HG03135 (cell line): ENCODE data around the gene RXRA.

Experiments
- ATAC-seq: cut with Tn5 transposase; IDR thresholded peaks from one replicate; pipeline ENCODE4 v1.9.1; 2021; ENCODE audit warnings: mild to moderate bottlenecking, moderate library complexity; ENCODE audit not compliant: unreplicated experiment

RXRA gene

GRCh38 chr9:134427153-134427782, 101.0 kb downstream of the RXRA start:
- no peak for ATAC-seq

- ATAC-seq = no peak
Measured at GRCh38 chr9:134428559-134428958, 102.3 kb downstream of the RXRA start.

DNA sequence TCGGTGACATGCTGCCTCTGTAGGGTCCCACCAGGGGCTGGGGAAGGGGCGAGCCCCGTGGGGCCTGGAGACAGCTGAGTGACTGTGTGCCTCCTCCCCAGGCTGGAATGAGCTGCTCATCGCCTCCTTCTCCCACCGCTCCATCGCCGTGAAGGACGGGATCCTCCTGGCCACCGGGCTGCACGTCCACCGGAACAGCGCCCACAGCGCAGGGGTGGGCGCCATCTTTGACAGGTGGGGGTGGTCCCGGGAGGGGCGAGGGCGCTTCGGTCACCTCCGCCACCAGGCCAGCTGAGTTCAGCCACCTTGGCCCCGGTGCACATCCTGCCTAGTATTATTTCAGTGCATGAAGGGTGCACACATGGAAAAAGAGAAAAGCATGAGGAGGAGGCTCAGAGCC, 102.8 kb downstream of the RXRA start:
- no peak for ATAC-seq

- ATAC-seq = no peak
Measured at GRCh38 chr9:134429481-134429880, 103.2 kb downstream of the RXRA start.

DNA sequence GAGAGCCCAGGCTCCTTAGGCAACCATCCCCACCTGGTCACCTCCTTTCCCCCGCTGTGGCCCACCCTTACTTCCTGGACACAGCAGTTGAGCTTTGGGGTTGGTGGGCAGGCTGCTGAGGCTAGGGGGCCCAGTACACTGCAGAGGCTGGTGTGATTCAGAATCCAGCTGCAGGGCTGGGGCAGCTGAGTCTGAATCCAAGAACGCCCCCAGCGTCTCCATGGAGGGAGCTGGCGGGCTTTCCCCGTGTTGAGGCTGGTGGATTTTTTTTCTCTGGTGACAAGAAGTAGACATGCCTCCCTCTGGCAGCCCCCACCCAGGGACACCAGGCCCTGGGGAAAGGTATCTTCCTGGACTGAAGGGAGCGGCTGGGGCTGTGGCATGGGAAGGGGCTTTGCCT, 104.8 kb downstream of the RXRA start:
- no peak for ATAC-seq

GRCh38 chr9:134431626-134432025, 105.4 kb downstream of the RXRA start:
- ATAC-seq = no peak

DNA sequence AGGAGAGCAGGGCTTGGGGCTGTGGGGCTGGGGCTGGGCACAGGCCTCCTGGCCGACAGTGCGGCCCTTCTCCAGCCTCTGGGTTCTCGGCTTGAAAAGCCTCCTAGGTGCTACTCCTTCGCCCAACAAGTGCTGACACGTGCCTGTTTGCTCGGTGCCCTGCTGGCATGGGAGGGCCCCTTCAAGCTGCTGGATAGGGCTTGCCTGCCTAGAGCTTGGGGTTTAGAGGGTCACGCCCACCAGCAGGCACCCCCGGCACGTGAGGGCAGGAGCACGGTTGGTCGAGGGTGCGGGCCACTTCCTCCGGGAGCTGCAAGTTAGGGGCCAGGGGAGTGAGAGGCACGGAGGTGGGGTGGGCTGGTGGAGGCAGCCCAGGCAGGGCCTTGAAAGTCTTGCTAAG, 106.2 kb downstream of the RXRA start:
- ATAC-seq = no peak

DNA sequence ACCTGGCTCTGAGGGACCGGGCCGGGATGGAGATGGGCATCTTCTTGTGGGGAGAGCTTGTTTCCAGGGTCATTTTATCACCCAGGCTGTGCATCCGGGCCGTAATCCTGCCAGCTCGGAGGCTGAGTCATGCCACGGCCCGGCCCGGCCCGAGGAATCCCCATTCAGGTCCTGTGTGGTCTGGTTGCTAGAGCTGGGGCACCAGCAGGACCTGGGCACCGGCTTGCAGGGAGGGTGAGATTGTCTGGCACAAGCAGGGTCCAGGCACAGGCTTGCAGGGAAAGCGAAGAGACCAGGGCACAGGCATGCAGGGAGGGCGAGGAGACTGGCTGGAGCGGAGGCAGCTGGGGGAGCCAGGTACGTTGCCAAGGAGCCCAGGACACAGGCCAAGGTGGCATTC, 106.8 kb downstream of the RXRA start:
- ATAC-seq = no peak

- no peak for ATAC-seq
Measured at GRCh38 chr9:134433909-134434882, 107.9 kb downstream of the RXRA start.

- no peak for ATAC-seq
Measured at GRCh38 chr9:134434894-134435506, 108.7 kb downstream of the RXRA start.

- ATAC-seq = no peak
Measured at GRCh38 chr9:134435550-134436378, 109.5 kb downstream of the RXRA start.

DNA sequence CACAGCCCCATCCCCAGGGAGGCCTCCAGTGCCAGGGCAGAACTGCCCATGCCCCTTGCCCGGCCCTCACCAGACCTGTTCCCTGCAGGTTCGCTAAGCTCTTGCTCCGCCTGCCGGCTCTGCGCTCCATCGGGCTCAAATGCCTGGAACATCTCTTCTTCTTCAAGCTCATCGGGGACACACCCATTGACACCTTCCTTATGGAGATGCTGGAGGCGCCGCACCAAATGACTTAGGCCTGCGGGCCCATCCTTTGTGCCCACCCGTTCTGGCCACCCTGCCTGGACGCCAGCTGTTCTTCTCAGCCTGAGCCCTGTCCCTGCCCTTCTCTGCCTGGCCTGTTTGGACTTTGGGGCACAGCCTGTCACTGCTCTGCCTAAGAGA, 110.1 kb downstream of the RXRA start:
- no peak for ATAC-seq

- no peak for ATAC-seq
Measured at GRCh38 chr9:134436911-134437310, 110.7 kb downstream of the RXRA start.

DNA sequence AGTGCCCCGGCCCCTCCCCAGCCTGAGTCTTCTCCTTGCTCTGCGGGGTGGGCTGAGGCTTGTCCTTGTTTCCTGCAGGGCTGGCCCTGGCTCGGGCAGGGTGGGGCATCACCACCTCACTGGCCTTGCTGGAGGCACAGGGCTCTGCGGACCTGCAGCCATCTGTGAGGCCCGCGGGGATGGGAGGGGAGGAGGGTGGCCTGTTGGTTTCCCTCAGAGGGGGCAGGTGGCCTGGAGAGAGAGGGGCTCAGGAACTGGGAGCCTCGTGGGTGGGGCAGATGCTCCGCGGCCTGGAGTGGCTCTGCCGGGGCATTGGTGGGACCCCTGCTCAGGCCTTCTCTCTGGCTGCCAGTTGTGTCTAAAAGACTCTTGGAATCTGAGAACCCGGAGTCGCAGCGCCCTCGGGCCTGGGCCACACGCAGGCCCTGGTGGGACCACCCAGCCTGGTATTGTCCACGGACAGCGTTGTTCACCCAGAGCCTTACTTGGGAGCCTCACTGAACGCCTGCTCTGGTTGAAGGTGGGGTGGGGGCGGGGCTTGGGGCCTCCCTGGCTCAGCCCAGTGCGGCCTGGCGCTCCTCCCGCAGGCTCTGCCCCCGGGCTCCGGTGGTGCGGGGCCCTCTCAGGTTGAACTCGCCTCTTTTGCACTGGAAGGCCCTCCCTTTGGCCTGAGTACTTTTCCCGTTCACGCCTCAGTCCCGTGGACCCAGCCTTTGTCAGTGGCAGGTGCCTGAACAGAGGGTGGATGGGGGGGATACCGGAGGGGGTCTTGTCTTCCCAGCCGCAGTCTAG, 111.3 kb downstream of the RXRA start:
- no peak for ATAC-seq

- no peak for ATAC-seq
Measured at GRCh38 chr9:134438195-134438788, 112.0 kb downstream of the RXRA start.

DNA sequence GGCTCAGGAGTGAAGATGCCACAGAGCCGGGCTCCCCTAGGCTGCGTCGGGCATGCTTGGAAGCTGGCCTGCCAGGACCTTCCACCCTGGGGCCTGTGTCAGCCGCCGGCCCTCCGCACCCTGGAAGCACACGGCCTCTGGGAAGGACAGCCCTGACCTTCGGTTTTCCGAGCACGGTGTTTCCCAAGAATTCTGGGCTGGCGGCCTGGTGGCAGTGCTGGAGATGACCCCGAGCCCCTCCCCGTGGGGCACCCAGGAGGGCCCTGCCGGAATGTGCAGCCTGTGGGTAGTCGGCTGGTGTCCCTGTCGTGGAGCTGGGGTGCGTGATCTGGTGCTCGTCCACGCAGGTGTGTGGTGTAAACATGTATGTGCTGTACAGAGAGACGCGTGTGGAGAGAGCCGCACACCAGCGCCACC, 113.1 kb downstream of the RXRA start:
- no peak for ATAC-seq

DNA sequence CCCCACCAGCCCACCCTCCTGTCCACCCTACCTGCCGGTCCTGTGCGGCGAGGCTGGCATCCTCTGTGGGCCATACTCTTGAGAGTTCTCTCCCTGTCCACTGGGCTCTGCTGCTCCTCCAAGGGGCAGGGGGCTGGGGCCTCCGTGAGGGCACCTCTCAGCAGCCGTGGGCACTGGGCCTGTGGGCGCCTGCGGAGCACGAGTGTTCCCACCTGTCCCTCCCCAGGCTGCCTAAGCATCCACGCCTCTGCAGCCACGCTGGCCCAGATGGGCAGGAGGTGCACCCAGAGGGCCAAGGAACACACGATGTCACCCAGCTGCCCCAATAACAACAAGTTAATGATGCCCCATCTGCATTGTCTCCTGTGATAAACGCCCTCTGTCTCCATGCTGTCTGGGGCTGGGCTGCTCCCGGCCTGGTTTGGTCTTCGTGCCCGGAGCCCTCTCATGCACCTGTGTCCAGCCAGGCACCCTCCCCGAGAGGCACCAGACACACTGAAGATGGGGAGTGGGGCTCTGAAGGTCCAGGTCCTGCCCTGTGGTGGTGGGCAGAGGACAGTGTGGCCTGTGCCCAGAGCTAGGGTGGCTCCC, 114.5 kb downstream of the RXRA start:
- ATAC-seq = no peak

GRCh38 chr9:134441227-134442084, 115.2 kb downstream of the RXRA start:
- ATAC-seq = no peak
